ENCODE results near the gene IFT43.

DNA sequence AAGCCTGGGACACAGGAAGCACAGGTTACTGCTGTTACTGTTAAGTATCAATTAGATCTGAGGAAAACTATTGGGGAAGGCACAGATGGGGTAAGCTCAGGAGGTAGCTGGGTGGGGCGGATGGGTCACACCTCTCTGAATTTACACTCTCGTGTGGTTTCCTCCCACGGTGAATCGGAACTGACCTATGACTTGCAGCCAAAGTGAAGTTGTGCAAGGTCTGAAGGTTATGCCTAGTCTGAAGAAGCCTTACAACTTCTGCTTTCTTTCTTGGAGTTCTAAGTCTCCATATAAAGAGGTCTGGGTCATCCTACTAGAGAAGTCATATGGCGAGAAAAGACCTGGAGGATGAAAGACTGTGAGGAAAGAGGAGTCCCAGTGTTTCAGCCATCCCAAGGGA, 140.5 kb downstream of the IFT43 start:
- TF ChIP-seq POLR2A (IDR thresholded peaks at IDR 0.05; ENCODE audit: low read depth, low read length) (no peak), POLR2AphosphoS5 (IDR thresholded peaks at IDR 0.05; ENCODE audit: low read depth, low read length) (no peak)
